ENCODE results near the gene PEX11A.

Gene PEX11A

DNA sequence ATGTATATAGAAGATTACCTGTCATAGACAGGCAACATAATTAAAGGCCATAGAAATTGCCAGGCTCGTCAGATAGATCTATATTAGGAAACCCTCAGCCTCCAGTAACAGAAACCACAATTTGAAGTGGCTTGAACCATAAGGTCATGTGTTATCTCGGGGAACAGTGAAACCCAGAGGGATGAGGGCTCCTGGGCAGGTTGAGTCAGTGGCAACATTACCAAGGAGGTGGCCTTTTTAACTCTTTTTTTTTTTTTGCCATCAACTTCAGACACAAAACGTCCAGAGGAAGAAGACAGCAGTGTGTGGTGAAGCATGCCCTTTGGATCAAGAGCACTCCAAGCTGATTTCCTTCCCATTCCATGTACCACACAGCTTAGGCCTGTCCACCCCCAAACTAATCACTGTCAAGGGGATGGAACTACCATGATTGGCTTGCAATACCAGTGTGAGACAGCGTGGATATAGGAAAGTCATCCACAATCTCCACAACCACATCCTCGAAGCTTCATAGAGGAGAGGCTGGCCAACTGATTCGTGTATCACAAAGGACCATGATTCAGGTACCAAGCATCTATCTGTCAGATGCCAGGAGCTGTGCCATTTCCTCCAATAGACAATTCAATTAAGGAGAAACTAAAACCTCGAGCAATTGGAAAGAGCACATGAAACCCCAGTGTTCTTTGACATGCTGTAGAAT is 34.3 kb downstream of the PEX11A start:
- no peak for DNase-seq (ENCODE audit: low read depth in 2 of 3, low spot score in 2 of 3)

DNA sequence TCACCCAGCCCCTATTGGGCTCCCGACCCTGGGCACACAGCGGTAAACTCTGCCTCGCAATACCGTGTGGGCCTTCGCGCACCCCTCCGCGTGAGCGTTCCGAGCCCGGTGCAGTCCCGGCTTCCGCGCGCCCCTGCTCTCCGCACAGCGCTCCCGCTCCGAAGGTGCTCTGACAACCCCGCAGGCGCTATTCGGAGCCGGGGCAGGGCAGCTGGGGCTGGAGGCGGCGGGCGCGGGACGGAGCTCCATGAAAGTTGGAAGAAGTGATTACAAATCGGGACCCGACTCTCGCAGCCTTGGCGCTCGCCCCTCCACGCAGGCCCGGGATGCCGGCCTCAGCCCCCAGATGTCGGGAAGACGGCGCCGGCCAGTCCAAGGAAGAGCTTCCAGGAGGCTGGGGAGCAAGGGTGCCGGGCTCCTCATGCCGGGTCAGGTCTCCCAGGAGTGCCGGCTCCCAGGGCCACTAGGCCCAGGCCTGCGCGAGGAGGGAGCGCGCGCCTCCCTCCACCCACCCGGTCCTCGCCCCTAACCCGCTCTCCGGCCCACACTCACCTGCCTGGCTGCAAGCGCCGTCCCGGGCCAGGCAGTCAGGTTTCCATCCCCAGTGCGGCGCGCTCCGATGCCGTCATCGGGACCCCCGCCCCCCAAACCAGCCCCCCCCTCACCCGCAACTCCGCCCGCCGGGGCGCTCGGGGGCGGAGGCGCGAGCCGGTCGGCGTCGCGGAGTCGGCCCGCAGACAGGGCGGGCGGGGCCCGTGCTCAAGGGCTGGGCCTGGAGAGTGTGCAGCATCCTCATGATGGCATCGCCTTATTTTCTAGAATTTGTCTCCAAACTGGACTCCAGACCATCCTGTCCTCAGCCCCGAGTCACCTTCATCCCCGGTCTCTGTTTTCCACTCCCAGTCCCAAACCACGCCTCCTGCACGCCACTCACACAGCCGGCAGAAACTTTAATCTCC is 35.4 kb downstream of the PEX11A start, which contains the start of gene KIF7:
TSS of gene KIF7 (minus strand) at position 621 of the 959 bp plus-strand sequence. CDS start 2,537 bp downstream, outside the sequence.
- no peak for DNase-seq (ENCODE audit: low read depth in 2 of 3, low spot score in 2 of 3)

DNA sequence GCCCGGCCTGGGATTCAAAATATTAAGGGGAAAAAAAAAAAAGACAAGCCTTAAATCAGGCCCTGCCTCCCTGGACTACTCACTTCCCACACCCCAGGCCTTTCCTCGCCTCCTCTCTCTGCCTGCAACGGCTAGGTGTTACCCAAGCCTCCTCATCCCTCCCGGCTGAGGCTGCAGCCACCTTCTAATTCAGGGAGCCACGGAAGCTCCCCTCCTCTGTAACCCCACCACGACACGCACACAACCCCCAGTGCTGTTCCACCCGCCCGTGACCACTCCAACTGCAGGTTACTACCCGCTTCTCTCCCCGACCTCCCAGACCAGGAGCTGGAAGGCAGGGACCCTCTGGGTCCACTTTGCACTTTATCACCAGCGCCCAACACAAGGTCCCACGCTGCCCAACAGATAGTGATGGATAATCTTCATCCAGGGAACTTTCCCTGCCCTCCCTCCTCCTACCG is 36.2 kb downstream of the PEX11A start:
- no peak for DNase-seq (ENCODE audit: low read depth in 2 of 3, low spot score in 2 of 3)

DNA sequence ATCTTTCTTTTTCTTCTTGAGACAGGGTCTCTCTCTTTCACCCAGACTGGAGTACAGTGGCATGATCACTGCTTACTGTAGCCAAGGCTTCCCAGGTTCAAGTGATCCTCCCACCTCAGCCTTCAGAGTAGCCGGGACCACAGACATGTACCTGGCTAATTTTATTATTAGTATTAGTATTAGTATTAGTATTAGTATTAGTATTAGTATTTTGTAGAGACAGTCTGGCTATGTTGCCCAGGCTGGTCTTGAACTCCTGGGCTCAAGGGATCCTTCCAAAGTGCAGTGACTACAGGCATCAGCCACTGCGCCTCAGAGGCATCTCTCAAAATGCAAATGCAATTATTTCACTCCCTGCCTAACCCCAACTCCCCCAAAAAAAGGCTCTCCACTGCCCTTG is 37.0 kb downstream of the PEX11A start:
- no peak for DNase-seq (ENCODE audit: low read depth in 2 of 3, low spot score in 2 of 3)

DNA sequence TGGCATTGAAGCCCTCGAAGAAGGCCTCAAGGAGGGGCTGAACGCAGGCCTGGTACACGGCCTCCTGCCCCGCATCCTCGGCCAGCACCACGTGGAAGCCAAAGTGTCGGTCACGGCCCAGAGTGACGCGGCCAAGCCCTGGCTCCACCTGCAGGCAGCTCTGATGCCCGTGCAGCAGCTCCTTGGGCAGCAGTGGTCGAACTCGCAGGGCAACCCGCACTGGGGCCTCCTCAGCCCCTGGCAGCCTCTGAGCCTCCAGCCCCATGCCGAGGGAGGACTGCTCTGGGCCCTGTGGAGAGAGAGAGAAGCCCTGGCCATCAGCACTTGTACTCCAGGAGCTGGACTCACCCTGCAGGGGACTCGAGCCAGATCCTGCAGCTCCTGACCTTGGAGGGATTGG is 37.9 kb downstream of the PEX11A start:
- no peak for DNase-seq (ENCODE audit: low read depth in 2 of 3, low spot score in 2 of 3)

DNA sequence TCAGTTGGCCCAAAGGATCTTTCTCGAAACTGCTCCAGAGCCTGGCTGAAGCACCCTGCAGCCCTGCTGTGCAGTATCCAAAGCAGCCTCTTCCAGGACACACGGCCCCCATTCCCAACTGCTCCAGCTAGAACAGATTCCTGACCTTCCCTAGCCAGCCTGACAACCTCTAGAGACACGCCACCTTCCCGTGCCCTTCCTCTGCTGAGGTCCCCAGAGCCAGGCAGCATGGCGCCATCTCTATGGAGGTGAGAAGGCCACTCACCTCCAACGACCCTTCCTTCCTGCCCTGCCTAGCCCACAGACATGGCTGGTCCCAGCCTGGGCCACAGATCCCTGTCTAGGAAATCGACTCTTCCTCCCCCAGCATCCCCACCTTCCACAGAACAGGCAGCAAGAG is 38.4 kb downstream of the PEX11A start:
- DNase-seq (ENCODE audit: low read depth in 2 of 3, low spot score in 2 of 3) = no peak

DNA sequence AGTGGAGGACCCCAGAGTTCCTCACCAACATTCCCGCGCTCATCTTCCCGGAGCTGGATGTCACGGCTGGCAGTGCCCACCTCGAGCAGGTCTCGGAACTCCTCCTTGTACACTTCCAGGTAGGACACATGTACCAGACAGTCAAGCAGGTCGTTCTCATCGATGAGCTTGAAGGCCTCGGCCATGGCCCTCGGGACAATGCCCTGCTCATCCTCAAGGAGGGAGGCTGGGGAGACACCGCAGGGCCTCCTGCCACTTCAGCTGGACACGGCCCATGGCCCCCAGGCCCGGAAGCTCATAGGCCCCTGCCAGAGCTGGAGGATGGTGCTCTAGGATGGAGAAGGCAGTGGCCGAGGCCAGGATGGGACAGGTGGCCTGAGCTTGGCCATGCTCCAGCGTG is 40.8 kb downstream of the PEX11A start:
- no peak for DNase-seq (ENCODE audit: low read depth in 2 of 3, low spot score in 2 of 3)

DNA sequence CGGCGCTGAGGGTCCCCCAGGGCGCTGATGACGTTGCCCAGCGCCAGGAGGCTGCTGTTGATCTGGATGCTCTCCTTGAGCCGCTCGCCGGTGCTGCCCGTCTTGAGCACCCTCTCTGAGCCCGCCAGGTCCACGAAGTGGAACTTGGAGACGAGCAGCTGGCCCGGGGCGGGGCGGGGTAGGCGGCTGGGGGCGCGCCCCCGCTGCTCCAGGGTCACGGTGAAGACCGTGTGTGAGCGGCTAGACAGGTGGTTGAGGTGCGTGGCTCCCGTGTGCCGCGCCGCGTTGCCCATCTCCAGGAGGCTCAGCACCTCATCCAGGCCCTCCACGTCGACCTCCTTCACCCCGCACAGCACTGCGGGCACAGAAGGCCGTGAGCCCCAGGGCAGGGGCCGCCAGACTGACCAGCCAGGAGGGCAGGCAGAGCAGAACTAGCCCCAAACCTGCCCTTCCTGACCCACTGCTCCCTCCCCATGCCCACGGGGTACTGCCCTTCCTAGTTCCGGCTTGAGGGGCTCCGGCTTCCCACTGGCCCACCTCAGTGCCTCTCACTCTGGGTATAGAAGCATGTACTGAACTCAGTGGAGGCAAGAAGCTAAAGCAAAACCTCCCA is 41.4 kb downstream of the PEX11A start:
- DNase-seq (ENCODE audit: low read depth in 2 of 3, low spot score in 2 of 3) = no peak

DNA sequence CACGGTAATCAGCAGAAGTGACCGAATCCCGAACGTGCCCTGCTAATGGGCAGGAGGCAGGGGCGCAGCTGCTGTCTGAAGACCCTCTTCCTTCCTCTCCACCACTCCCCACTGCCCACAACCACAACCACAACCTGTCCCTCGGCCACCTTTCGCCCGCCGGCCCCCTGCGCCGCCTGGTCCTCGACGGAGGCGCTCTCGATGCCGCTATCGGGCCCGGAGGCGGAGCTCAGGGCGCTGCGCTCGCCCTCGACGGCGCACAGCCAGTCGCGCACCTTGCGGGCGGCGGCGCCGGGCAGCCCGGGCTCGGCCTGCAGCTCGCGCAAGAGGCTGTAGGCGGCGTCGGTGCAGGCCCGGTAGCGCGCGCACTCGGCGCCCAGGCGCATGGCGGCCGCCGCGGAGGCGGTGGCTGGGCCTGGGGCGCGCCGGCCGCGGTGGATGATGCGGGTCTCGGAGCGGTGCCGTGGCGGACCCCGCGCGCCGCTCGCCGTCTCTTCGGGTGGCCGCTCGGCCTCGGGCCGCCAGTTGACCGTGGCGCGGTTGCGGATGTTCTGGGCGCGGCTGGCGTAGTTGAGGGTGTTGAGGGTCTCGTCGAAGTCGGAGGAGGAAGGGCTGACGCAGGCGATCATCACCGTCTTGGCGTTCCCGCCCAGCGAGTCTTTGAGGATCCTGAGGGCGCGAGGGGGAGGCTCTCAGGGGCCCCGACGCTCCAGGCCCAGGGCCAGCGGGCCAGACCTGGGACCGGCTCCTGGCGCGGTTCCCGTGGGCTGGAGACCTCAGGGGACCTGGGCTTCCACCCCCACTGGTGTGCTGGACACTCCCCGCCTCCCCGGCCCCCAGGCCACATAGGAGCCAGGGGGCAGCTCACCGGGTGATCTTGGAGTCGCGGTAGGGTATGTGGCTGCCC is 42.2 kb downstream of the PEX11A start:
- no peak for DNase-seq (ENCODE audit: low read depth in 2 of 3, low spot score in 2 of 3)

DNA sequence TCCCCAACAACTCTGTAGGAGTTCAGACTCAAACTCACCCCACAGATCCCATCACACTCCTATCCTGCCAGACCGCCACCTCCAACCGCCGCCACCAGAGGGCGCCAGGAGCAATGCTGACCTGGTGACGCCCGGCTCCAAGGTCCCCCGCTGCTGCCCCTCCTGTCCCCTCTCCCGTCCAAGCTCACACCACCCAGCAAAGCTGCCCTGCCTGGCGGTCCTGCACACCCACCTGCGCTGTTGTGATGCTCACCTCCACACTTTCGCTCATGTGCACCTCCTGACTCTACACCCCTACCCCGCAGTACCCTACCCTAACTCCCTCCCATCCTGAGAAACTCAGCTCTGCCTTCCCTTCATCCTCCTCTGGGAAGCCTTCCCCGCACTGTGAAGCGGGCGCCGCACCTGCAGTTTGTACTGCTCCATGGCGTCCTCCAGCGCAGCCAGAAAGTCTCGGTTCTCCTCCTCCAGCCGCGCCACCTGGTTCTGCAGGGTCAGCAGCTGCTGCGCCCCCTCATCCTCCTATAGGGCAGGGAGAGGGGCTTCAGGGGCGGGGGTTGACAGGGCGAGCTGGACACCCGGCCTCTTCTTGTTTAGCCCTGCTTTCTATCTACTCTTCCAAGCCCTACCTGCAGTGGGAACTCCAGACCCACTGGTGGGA is 43.2 kb downstream of the PEX11A start:
- DNase-seq (ENCODE audit: low read depth in 2 of 3, low spot score in 2 of 3) = peak; percentile 48 to 82 (median 70)

DNA sequence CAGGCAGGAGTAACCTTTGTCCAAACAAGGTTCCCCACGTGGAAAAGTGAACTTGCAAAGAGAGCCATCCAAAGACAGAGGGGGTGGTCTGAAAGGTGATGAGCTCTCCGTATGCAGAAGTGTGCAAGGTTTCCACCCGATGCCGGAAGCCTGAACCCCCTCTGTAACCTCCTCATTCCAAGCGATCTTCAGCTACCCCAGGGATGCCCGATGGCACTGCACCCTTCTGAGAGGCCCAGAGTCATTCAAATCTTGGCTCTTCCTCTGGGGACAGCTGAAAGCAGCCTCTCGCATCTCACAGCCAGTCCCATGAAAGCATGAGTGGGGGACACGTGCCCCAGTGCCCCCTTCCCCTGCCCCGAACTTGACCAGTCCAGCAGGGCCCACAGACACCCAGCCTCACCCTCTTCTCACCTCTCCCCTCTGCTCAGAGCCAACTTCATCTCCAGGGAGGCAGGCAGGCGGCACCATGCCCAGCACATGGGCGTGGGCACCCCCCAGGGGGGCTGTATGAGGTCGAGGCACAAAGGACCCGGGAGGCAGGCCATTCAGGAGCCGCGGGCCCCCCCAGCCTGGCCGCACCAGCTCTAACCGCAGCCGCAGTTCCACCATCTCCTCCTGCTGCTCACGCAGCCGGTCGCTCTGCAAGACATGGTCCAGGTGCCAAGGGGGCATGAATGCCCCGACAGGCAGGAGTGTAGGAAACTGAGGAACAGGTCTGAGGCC is 44.0 kb downstream of the PEX11A start:
- DNase-seq (ENCODE audit: low read depth in 2 of 3, low spot score in 2 of 3) = no peak

DNA sequence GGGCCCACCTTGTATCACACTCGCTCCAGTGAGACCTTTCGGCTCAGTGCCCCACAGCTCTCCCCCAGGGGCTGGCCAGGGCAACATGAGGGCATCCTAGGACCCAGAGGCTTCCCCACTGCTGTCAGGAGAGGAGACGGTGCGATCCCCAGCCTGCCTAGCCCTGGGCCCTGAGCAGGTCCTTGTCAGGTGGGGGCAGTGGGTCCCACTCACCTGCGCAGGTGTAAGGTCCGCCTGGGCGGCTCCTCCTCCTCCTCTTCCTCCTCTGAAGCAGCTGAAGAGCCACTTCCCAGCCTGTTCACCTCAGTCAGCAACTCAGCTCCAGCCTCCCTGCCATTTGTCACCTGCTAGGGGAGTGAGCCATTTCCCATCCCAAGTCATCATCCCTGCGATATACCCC is 44.9 kb downstream of the PEX11A start:
- DNase-seq (ENCODE audit: low read depth in 2 of 3, low spot score in 2 of 3) = no peak

DNA sequence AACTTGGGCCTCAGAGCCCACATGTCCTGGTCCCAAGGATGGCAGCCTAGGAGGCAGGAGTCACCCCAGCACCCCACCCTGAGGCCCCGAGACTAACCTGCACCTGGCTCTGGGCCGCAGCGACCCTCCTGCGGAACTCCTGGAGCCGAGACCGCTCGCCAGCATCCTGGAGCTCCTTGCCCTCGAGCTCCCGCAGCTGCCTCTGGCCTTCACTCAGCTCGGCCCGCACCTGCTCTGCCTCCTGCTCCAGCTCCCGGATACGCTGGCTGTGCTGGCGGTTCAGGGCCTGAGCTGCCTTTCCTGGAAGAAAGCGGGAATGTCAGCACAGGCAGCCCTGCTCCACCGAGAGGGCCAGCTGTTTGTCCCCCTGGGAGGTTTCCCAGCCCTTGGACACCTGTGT is 48.4 kb downstream of the PEX11A start:
- DNase-seq (ENCODE audit: low read depth in 2 of 3, low spot score in 2 of 3) = no peak

DNA sequence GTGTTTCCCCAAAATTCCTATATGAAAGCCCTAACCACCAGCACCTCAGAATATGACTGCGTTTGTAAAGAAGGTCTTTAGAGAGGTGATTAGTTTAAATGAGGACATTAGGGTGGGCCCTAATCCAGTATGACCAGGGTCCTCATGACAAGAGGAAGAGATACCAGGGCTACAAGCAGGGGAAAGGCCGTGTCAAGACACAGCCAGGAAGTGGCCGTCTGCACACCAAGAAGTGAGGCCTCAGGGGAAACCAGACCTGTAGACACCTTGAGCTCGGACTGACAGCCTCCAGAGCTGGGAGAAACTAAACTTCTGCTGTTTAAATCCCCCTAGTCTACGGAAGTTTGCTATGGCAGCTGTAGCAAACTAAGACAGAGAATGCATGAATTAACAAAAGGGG is 49.5 kb downstream of the PEX11A start:
- no peak for DNase-seq (ENCODE audit: low read depth in 2 of 3, low spot score in 2 of 3)

DNA sequence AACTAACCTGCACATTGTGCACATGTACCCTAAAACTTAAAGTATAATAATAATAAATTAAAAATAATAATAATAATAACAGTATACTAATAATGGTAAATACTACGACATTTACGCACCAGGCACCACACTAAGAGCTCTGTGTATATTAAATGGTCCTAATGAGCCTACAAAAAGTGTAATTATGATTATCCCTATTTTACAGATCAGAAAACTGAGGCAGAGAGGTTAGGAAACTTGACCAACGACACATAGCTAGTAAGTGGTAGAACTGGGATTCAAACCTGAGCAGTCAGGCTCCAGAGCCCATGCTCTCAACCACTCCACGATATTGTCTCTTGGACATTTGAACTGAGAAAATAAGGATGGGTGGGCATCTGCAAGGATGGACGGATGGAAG is 50.3 kb downstream of the PEX11A start:
- no peak for DNase-seq (ENCODE audit: low read depth in 2 of 3, low spot score in 2 of 3)

DNA sequence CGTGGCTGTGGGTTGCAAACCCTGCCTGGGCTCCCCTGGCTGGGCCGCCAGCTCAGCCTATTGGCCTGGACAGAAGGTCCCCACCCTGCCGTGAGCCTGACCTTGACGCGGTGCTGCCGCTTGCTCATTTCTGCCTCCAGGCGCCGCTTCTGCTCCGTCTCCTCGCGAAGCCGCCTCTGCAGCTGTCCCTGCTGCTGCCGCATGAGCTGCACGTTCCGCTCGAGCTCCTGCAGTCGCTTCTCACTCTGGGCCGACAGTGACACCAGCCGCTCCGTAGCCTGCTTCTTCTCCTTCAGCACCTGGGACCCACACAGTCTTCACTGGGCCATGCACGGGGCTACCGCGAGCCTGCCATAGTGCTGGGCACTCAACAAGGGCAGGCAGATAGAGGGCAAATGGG is 57.0 kb downstream of the PEX11A start:
- DNase-seq (ENCODE audit: low read depth in 2 of 3, low spot score in 2 of 3) = no peak

DNA sequence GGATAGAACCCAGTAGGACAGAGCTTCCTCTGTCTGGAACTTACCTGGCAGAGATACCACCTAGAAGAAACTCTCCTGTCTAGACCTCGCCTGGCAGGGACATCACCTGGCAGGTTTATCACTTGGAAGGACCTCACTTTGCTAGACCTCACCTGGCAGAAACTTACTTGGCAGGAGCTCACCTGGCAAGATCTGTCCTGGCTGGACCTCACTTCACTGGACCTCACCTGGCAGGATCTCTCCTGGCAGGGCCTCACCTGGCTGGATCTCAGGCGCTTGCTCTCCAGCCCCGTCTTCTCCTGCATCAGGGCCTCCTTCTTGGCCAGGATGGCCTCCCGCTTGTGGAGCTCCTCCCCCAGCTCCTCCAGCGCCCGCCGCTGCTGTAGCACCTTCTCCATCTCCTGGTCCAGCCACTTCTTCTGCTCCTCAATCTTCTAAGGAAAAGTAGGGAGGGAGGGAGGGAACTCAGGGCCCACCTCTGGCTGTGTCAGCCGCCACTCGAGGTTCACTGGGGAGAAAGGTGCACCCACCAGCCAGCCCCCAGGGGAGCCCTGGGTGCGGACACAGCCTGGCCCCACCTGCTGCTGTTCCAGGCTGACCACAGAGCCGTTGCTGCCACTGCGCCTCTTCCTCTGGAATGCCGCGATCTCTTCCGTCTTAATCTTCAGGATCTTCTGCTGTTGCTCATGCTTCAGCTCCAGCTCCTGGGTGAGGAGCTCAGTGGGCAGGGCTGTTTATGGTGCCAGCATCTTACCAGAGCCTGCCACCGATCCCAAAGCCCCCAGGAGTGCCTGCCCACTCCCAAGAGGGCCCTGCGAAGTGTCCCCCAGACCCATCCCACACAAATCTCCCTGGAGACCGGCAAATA is 57.8 kb downstream of the PEX11A start:
- no peak for DNase-seq (ENCODE audit: low read depth in 2 of 3, low spot score in 2 of 3)

DNA sequence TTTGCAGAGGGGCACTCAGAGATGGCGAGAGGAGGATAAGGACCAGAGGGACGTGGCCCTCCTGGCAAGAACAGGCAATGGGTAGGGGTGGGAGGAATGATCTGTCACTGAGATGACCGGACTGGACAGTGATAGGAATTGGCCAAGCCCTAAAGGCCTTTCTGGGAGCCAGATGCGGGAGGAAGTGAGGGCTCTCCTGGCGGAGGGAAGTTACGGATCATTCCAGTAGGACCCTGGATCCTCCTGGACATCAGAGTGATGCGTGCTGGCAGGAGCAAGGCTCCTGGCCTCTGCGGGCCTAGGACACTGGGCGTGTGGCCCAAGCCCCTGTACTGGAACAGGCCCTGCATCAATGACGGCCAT is 58.7 kb downstream of the PEX11A start:
- DNase-seq (ENCODE audit: low read depth in 2 of 3, low spot score in 2 of 3) = no peak

Data from activated CD8-positive, alpha-beta memory T cell treated with anti-CD3 and anti-CD28 coated beads for 48 hours (primary cell).